HepG2 (cell line): ENCODE data around the gene UHMK1. TPM values are rescaled to one million over a fixed set of nuclear protein-coding genes. Genes with fewer than 3 reads are reported as not detected.
A peak's percentile ranks its signal among the peaks of the same experiment; 100 is the strongest.

Experiments used
- BORCS8-MEF2B ChIP-seq: sonication (generic); formaldehyde crosslinking; IDR thresholded peaks from 2 replicates; pipeline ENCODE4 v1.8.0; 2022; ENCODE audit warnings: mild to moderate bottlenecking, missing genetic modification reagents
- ELF4 ChIP-seq: sonication (generic); formaldehyde crosslinking; IDR thresholded peaks from 2 replicates; pipeline ENCODE4 v1.5.0; 2020; ENCODE audit warnings: missing genetic modification reagents, mild to moderate bottlenecking, moderate library complexity, borderline replicate concordance
- GATA4 ChIP-seq: sonication (generic); IDR thresholded peaks from 2 replicates; pipeline ENCODE4 v1.6.1; 2016; ENCODE audit warnings: antibody characterized with exemption, low read depth, borderline replicate concordance
- HMGXB3 ChIP-seq: sonication (generic); formaldehyde crosslinking; IDR thresholded peaks from 2 replicates; pipeline ENCODE4 v1.4.0; 2020; ENCODE audit warnings: missing genetic modification reagents, borderline replicate concordance
- KAT8 ChIP-seq: IDR thresholded peaks from 2 replicates; pipeline ENCODE4 v1.6.1; 2016; ENCODE audit warnings: missing genetic modification reagents, missing compliant biosample characterization
- LBX2 ChIP-seq: sonication (generic); formaldehyde crosslinking; IDR thresholded peaks from 2 replicates; pipeline ENCODE4 v1.5.0; 2020; ENCODE audit warnings: missing genetic modification reagents, mild to moderate bottlenecking, borderline replicate concordance
- NFAT5 ChIP-seq: sonication (generic); formaldehyde crosslinking; IDR thresholded peaks from 2 replicates; pipeline ENCODE4 v1.4.0; 2020; ENCODE audit warnings: missing genetic modification reagents
- NFE2L2 ChIP-seq: fragments of 150-350 bp; IDR thresholded peaks from 2 replicates; pipeline ENCODE4 v1.6.1; 2014; ENCODE audit warnings: low read length
- NR2C2 ChIP-seq: sonication (generic); formaldehyde crosslinking; IDR thresholded peaks from 2 replicates; pipeline ENCODE4 v1.4.0; 2020; ENCODE audit warnings: missing genetic modification reagents, mild to moderate bottlenecking, moderate library complexity, borderline replicate concordance
- RFX5 ChIP-seq: IDR thresholded peaks from 2 replicates; pipeline ENCODE4 v1.6.1; 2011; ENCODE audit warnings: low read depth, low read length, improper control_type of control experiment
- SAFB2 ChIP-seq: sonication (generic); formaldehyde crosslinking; IDR thresholded peaks from 2 replicates; pipeline ENCODE4 v1.5.1; 2020; ENCODE audit warnings: missing genetic modification reagents, low read depth, mild to moderate bottlenecking, borderline replicate concordance
- SRSF1 ChIP-seq: fragments of 200-400 bp; formaldehyde crosslinking; optimal IDR thresholded peaks from 2 replicates; pipeline ENCODE3; 2017; ENCODE audit warnings: mild to moderate bottlenecking, low read depth, low read length, moderate library complexity
- WIZ ChIP-seq: sonication (generic); formaldehyde crosslinking; IDR thresholded peaks from 2 replicates; pipeline ENCODE4 v1.5.1; 2020; ENCODE audit warnings: mild to moderate bottlenecking, missing genetic modification reagents
- YY1 ChIP-seq: IDR thresholded peaks from 2 replicates; pipeline ENCODE4 v1.6.1; 2011; ENCODE audit warnings: low read length, low read depth, moderate library complexity, mild to moderate bottlenecking; ENCODE audit not compliant: insufficient read depth, insufficient replicate concordance
- ZNF101 ChIP-seq: sonication (generic); formaldehyde crosslinking; IDR thresholded peaks from 2 replicates; pipeline ENCODE4 v1.4.0; 2020; ENCODE audit warnings: mild to moderate bottlenecking, low read depth, missing genetic modification reagents, borderline replicate concordance
- ZNF230 ChIP-seq: sonication (generic); formaldehyde crosslinking; IDR thresholded peaks from 2 replicates; pipeline ENCODE4 v1.4.0; 2020; ENCODE audit warnings: mild to moderate bottlenecking, missing genetic modification reagents
- ZNF329 ChIP-seq: sonication (generic); formaldehyde crosslinking; IDR thresholded peaks from 2 replicates; pipeline ENCODE4 v1.9.0; 2021; ENCODE audit warnings: low read depth, mild to moderate bottlenecking, missing genetic modification reagents
- ZNF761 ChIP-seq: sonication (generic); formaldehyde crosslinking; conservative IDR thresholded peaks from 2 replicates; pipeline ENCODE4 v1.4.0; 2020; ENCODE audit warnings: mild to moderate bottlenecking, missing genetic modification reagents
- ZSCAN20 ChIP-seq: sonication (generic); formaldehyde crosslinking; IDR thresholded peaks from 2 replicates; pipeline ENCODE4 v1.4.0; 2020; ENCODE audit warnings: missing genetic modification reagents, mild to moderate bottlenecking, borderline replicate concordance
- polyA plus RNA-seq, 8 experiments: library from polyadenylated mRNA; depleted of rRNA in 3 of 8; stranded (reverse) in 7 of 8; unstranded in 1 of 8; fragments of >200 nt; fragmentation: Illumina TruSeq in 4 of 8; extraction: Trizol in 4 of 8; gene quantifications; 2 replicates each; pipeline versions ENCODE4 v1.2.1 to v1.2.3, GENCODE V29; 2011 to 2016; ENCODE audit warnings: low read depth in 4 of 8, missing spikeins in 1 of 8, mixed read lengths in 1 of 8; ENCODE audit not compliant: insufficient read depth in 1 of 8
- total RNA-seq, 5 experiments: library from RNA; depleted of rRNA; stranded (reverse); fragments of >200 nt; fragmentation: Illumina TruSeq; extraction: Trizol; gene quantifications; 2 replicates each; pipeline ENCODE4 v1.2.3, GENCODE V29; 2016; ENCODE audit warnings: low read depth in 1 of 5

UHMK1 gene
- total and polyA plus RNA-seq, 2 of the 13 experiments (the other 11 are each of a cell fraction or from before 2014, with no cell fraction given): 12.9 to 20.0 TPM

- peak; percentile 54 for TF ChIP-seq NR2C2 (CRISPR knock-in tag)
- TF ChIP-seq SAFB2 (CRISPR knock-in tag): peak; percentile 88
- peak; percentile 59 for TF ChIP-seq ZNF761
- TF ChIP-seq KAT8 (CRISPR knock-in tag): peak; percentile 86
- 0 out of 2 replicates have a peak, but pooled peaks have one; percentile 21 for TF ChIP-seq GATA4
- 0 out of 2 replicates have a peak, but pooled peaks have one; percentile 24 for TF ChIP-seq ZNF329
- TF ChIP-seq NFE2L2: no peak
- peak; percentile 91; the same call in 1 of the 2 replicates for TF ChIP-seq WIZ (CRISPR knock-in tag)
- peak; percentile 47; the same call in 1 of the 2 replicates for TF ChIP-seq LBX2 (CRISPR knock-in tag)
- 0 out of 2 replicates have a peak, but pooled peaks have one; percentile 66 for TF ChIP-seq NFAT5
- peak; percentile 96 for TF ChIP-seq YY1
- peak; percentile 38 for TF ChIP-seq SRSF1
- no peak for TF ChIP-seq ZSCAN20
- TF ChIP-seq ZNF101 (CRISPR knock-in tag): 0 out of 2 replicates have a peak, but pooled peaks have one; percentile 69
- TF ChIP-seq HMGXB3 (CRISPR knock-in tag): no peak
- peak; percentile 71 for TF ChIP-seq BORCS8-MEF2B (CRISPR knock-in tag)
- no peak for TF ChIP-seq RFX5
- TF ChIP-seq ELF4: peak; percentile 28; the same call in 1 of the 2 replicates
- TF ChIP-seq ZNF230: peak; percentile 46; the same call in 1 of the 2 replicates
Observed at GRCh38 chr1:162497723-162498495, at the start of gene UHMK1 (continued).
